HG02678 (cell line): ENCODE measurements around the gene SOX12.

Source experiments
- ATAC-seq: cut with Tn5 transposase; IDR thresholded peaks from one replicate; pipeline ENCODE4 v1.9.1; 2021; ENCODE audit warnings: mild to moderate bottlenecking, moderate library complexity; ENCODE audit not compliant: unreplicated experiment

SOX12 gene

DNA sequence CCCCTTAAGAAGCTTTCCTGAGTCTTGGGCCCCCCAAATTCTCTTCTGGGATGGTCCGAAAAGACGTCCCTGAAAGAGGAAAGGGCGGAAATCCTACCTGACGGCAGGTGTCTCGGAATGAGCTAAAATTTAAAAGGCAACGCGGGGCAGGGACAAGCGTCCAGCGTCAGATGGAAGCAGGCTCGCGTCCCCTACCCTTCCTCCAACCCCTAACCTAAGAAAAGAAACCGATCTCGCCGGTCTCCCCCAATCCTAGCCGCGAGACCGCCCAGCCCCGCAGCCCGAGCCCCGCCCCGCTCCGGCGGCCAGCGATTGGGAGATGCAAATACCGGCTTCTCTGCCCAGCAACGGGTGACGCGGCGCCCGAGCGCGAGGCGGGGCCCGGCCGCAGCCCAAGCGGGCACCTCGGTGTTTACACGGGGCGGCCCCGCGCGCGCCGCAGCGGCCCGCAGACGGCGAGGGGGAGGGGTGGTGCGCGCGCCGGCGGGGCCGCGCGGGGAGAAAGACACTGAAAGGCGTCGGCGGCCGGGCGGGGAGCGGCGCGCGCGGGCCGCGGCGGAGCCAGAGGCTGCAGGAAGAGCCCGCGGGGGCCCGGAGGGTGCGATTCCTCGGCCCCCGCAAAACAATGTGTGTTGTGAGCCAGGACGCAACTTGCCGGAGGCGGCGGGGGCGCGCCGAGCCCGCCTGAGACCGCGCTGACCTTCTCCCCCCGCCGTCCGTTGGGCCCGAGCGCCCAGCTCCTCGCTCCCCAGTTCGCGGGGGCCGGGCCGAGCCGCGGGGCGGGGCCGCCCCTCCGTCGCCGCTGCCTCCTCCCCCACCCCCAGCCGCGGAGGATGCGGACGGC is at the start of gene SOX12:
SOX12 (plus strand) TSS at position 508 of the 844 bp plus-strand sequence. CDS start 373 bp downstream, outside the sequence.
- peak; percentile 77 for ATAC-seq

DNA sequence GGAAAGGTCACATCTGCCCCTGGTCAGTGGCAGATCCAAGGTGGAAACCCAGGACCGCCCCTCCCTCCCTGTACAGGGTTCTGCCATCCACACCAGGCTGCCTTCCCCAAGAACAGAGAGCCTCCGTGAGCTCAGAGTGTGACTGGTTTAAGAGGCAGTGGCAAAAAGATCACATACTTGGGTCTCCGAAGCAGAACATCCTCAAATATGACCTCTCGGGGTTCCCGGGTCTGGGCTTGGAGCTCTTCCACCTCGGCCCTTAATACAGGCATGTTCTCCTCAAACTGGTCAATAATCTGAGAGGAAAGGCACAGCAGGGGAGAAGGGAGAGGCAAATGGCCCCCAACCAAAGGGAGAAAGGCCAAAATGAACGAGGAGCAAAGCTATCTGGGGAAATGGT is 49.6 kb upstream of the SOX12 start:
- ATAC-seq, result no peak

DNA sequence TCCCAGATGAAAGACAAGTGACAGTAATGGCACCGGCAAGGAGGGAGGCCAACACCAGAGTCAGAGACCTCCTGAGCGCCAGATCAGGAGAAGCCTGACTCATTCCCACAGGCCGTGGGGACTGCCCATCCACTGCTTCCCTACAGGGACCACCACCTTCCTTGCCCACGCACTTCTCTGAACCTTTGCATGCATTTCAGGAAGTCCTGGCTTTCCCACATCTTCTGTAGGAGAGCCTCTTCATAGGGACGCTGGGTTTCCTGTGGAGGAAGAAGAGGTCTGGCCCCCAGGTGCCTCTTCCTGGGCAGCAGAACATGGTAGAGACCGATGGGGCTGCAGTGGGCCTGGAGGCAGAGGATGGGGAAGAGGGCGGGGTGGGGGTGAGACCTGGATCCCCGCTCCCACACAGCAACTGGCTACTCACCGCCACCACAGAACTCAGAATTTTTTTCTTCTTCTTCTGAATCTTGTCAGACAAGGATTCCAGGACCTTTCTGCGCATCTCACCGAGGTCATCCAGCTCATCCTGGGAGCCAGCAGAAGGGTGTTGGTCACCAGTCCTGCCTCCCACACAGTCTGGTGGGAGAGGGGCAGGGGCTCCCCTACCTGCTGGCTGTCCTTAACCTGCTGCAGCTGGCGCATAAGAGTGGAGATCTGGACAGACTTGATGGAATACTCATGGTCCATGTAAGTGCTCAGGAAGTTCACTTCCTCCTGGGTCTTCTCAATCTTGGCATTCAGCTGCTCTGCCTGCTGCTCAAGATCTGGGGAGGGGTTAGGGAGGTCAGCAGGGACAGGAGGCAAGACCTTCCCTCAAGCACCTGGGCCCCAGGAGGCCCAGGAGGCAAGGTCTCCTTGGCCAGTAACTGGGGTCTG is 48.5 kb upstream of the SOX12 start:
- ATAC-seq, result no peak

DNA sequence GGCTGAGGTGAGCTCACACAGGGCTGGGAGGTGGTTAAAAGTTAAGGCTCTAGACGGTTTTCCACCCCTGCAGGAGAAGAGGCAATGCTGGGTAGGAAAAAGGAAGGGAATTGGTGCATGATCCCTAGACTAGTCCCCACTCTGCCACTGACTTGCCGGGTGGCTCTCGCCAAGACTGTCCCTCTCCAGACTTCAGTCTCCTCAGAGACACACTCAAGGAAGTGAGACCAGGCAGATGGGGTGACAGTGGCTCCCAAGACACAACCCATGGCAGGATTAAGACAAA is 47.9 kb upstream of the SOX12 start:
- ATAC-seq, result no peak

DNA sequence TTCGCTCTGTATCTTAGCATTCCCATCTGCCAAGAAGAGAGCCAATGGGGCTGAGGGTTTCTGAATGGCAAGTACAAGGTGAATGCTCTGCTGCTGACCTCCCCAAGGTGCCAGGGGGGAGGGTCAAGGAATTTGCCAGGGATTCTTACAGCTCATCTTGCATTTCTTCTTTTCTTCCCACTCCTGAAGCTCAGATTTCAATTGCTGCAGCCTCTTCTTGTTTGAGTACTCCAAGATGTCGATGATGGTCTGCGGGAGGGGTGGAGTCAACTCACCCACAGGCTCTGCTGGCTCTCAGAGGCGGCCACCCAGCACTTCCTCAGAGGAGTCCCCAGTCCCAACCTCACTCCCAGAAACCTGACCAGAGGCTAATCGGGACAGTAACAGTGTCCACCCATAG is 47.2 kb upstream of the SOX12 start:
- no peak for ATAC-seq

DNA sequence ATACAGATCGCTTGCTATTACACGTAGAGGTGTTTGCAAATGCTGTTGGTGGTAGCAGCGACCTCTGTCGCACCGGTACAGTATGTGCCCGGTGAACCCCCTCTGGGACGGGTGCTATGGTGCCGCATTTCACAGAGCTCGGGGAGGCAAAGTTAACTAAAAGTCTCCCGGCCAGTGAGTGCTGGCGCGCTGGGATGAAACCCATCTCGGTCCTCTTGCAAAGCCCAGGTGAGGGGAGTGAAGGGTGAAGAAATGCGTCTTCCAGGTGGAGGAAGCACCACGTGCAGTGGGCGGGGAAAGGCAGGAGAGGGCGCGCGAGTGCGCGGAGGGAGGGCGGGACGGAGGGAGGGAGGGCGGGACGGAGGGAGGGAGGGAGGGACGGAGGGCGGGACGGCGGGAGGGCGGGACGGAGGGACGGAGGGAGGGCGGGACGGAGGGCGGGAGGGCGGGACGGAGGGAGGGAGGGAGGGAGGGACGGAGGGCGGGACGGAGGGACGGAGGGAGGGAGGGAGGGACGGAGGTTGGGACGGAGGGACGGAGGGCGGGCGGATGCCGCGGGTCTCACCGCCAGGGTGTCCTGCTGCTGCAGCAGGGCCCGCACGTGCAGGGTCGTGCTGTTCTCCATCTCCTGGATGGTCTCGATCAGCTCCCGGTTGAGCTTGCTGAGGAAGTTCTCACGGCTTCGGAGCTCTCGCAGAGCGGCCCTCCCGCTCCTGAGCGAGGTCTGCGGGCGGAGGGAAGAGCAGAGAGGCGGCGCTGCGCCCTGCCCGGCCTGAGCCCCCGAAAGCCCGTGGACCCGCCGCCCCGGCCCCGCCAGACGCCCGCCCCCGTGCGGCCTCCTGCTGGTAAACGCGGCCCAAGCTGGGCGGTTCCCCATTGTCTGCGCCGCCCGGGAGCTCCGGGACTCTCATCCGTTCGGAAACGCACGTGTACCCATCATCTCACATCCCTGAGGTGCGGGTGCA is 46.5 kb upstream of the SOX12 start:
- no peak for ATAC-seq

DNA sequence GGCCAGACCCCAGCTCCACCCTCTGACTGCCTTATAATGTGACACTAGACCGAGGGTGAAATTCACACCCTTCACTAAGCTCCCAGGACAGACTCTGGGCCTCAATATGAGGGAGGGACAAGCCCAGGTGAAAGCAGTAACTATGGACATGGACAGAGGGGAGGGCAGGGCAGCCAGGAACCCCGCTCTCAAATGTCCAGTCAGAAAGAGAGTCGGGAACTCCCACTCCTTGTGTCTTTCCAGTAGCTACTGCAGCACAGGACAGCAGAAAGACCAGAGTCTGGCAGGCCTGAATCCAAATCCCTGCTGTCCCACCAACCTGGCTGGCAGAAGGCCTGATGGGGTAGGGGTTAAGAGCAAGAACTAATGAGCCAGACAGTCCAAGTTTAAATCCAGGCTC is 41.2 kb upstream of the SOX12 start:
- no peak for ATAC-seq

DNA sequence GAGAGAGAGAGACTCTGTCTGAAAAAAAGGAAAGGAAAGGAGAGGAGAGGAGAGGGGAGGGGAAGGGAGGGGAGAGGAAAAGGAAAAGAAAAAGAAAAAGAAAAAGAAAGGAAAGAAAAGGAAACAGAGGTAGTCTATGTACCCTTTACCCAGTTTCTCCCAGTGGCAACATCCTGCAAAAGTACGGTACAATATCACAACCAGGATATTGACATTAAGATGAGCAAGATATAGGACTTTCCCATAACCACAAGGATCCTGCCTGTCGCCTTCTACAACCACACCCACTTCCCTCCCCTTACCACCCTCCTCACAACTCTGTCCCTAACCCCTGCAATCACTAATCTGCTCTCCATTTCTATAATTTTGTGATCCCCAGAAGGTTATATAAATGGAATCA is 38.8 kb upstream of the SOX12 start:
- ATAC-seq, result no peak

DNA sequence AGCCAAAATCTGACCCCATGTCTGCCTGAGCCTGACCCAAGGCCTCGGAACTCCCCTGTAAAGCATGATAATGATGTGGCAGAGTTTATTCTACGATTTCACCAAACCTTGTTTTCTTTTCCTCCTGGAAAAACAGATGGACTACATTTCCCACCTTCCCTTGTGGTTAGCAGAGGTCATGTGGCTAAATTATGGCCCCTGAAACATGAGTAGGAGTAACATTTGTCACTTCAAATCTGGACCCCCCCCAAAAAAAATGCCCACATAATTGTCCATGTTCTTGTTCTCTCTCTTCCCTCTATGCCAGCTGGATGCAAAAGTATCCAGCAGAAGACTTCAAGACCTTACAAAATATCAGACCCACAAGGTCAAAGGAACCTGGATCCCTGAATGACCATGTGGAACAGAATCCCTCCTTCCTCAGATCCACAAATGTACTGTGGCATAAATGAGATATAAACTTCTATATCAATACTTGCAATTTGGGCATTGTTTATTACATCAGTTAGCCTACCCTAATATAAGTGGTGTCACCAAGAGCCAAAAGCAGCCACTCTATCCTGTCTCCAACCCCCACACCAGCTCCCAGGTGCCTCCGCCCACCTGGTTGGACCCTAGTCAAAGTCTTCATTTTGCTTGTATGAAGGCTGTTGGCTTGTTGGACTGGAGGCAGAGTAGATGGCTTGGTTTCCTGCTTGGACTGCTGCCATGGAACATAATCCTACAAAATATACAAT is 36.2 kb upstream of the SOX12 start:
- ATAC-seq, result no peak

DNA sequence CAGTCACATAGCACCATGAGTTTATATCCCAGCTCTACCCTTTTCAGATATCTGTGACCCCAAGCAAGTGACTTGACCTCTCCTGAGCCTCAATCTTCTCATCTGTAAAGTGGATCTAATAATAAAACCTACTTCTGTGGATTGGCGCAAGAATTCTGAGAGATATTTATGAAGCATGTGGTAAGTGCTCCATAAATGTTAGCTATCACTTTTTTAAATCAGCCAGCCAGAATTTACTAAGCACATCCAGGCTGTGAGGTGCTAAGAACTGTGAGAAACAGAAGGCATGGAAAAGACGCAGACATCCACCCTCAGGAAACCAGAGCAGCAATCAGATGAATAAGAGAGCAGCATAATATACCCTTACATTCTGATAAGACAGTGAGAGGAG is 35.7 kb upstream of the SOX12 start:
- ATAC-seq, result no peak

DNA sequence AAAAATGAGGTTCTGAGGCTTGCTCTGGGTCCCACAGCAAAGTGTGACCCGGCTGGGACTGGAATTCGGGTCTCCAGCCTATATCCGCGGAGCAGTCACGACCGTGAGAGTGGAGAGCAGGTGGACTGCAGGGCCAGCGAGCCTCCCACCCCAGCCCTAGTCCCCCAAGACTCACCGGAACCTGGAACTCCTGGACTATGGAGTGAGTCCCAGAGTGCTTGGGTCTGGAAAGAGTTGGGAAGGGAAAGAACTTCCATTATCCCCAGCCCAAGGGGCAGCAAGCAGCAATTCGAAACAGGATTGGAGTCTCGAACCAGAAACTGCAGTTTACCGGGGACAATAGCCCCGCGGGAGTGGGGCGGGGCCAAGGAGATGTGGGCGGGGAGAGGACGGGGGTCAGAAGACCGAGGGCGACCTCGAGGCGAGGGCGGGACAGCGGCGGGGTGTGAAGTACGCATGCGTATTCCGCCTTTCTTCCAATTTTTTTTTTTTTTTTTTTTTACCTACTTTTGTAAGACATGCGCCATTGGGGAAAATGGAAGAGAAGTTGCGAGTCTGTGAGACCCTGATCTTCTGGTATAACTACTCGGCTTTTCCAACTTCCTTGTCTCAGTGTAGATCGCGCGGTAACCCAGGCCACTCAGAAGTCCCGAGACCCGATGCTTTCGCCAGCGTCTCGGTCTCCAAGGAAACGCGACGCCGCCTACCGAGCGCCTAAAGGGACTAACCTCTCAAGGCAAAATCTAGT is 35.1 kb upstream of the SOX12 start, which contains the start of gene C20orf96:
C20orf96 (minus strand) TSS at position 667 of the 748 bp plus-strand sequence; CDS start at position 527, 140 bp downstream.
- ATAC-seq, result peak; percentile 90

DNA sequence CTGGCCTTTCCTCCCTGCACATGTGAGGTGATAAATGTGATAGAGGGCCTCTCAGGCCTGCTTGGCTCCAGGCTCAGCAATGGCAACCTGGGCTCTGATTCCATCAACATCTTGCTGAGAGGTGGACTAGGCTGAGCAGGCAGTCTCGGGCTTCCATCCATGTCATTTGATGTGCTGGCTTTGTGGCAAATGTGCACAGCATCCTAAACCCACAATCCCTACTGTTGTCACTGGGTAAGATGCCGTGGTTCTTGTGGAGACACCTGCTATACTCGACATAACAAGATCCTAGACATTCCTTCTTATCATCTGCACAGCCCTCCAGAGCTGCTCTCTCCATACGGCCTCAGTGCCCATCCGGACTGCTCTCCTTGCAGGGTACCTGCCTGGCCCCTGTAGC is 30.8 kb upstream of the SOX12 start:
- ATAC-seq, result no peak

DNA sequence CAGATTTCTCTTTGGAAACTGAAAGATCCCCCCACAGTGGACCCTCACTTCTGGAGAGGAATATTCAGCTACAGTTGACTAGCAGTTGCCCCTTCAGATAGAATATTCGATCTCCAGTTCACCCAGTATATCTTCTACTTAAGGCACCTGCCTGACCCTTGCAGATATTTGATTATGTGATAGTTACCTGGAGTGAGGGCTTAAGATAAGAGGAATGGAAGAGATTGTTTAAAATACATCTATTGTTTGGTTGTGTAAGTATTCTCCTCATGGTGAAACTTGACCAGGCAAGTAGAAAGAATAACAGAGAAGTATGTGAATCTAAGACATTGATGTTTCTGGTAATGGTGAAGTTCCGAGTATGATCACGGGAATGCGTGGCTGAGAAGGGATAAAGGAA is 29.5 kb upstream of the SOX12 start:
- ATAC-seq, result no peak

DNA sequence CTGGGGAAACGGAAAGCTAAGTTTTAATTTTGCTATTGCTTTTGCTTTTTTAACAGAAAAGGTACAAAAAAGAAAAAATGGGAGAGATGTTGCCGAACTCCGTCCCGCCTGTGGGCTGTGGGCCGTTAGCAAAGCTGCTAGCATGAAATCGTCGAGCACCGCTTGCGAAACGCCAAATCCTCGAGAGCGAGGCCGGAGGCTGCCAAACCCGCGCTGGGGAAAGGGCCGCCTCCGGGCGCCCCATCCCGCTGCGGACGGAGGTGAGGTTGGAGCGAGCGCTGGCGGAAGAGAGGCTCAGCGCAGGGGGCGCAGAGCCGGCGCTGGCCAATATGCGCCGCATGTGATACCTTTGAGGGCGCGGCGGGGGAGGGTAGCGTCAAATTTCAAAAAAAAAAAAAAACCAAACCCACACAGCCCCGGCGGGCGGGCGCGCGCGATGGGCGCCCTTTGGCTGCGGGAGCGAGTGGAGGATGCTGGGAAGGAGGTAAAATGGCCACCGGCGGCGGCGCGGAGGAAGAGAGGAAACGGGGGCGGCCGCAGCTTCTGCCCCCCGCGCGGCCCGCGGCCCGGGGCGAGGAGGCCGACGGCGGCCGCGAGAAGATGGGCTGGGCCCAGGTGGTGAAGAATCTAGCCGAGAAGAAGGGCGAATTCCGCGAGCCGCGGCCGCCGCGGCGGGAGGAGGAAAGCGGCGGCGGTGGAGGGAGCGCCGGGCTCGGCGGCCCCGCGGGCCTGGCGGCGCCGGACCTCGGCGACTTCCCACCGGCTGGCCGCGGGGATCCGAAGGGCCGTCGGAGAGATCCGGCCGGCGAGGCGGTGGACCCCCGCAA is 28.0 kb upstream of the SOX12 start, which contains the start of gene ZCCHC3:
ZCCHC3 (plus strand) TSS at position 473 of the 827 bp plus-strand sequence; CDS start at position 490, 17 bp downstream.
- peak; percentile 82 for ATAC-seq

DNA sequence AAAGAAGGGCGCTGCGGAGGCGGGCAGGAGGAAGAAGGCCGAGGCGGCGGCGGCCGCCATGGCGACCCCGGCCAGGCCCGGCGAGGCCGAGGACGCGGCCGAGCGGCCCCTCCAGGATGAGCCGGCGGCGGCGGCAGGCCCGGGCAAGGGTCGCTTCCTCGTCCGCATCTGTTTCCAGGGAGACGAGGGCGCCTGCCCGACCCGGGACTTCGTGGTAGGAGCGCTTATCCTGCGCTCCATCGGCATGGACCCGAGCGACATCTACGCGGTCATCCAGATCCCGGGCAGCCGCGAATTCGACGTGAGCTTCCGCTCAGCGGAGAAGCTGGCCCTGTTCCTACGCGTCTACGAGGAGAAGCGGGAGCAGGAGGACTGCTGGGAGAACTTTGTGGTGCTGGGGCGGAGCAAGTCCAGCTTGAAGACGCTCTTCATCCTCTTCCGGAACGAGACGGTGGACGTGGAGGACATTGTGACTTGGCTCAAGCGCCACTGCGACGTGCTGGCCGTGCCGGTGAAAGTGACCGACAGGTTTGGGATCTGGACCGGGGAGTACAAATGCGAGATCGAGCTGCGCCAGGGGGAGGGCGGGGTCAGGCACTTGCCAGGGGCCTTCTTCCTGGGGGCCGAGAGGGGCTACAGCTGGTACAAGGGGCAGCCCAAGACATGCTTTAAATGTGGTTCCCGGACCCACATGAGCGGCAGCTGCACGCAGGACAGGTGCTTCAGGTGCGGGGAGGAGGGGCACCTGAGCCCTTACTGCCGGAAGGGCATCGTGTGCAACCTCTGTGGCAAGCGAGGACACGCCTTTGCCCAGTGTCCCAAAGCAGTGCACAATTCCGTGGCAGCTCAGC is 27.2 kb upstream of the SOX12 start:
- peak; percentile 24 for ATAC-seq

DNA sequence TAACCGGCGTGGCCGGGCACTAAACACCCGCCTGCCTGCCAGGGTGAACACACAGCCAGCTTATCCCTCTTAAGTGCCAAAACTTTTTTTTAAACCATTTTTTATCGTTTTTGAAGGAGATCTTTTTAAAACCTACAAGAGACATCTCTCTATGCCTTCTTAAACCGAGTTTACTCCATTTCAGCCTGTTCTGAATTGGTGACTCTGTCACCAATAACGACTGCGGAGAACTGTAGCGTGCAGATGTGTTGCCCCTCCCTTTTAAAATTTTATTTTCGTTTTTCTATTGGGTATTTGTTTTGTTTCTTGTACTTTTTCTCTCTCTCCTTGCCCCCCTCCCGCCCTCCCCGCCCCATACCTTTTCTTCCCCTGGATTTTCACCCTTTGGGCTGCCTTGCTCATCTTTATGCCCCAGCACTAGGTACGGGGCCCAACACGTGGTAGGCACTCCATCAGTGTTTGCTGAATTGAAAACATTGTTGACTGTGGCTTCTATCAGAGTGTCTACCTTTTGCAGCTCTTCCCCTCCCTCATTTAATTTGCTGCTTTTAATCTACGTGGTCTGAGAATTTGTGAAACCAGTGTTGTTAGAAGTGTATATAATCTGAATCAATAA is 26.5 kb upstream of the SOX12 start:
- ATAC-seq, result no peak

DNA sequence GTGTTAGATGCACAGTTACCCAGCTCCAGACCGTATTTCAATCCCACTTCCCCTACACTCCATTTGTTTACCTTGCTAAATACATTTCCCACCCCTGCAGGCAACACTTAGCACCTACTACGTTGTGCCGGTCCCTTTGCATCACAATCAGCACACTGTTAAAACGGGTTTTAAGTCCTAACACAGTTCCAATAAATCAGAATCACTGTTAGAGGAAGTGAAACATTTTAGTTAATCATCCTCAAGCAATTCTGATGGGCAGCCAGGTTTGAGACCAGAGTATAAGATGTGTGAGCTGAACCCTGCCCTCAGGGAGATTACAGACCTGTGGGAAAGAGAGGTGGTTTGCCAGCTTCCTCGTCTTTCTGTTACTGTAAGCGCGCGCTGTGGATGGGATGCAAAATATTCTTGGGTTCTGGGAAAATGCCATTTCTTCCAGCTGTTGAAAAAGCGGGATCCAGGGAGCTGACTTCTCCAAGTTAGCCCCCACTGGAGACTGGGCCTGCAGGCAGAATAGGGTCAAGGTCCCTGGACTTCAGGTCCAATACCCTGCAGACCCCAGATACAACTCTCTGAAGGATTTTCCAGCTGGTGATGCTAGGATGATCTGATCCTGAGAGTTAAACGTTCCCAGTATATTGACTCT is 24.9 kb upstream of the SOX12 start:
- no peak for ATAC-seq
